ENCODE data around the gene BCL7A.

DNA sequence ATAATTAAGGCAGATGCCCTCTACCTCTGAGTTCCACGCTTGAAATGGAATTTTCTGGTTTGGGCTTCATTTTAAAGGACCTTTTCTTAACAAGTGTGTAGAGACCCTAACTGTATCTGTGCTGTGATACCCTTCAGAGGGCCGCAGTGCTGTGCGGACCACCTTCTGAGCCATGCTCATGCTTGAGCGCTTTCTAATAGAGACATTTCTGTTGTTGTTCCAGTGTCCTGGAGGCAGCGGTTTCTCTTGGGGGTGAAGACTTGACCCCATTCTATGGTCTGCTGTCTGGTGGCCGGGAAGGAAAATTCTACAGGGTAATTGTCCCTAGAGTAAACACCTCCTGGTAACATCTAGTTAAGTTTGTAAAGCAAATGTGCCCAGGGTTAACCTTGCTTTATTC lies 46.7 kb upstream of the BCL7A start:
- TF ChIP-seq, protein P1, sequence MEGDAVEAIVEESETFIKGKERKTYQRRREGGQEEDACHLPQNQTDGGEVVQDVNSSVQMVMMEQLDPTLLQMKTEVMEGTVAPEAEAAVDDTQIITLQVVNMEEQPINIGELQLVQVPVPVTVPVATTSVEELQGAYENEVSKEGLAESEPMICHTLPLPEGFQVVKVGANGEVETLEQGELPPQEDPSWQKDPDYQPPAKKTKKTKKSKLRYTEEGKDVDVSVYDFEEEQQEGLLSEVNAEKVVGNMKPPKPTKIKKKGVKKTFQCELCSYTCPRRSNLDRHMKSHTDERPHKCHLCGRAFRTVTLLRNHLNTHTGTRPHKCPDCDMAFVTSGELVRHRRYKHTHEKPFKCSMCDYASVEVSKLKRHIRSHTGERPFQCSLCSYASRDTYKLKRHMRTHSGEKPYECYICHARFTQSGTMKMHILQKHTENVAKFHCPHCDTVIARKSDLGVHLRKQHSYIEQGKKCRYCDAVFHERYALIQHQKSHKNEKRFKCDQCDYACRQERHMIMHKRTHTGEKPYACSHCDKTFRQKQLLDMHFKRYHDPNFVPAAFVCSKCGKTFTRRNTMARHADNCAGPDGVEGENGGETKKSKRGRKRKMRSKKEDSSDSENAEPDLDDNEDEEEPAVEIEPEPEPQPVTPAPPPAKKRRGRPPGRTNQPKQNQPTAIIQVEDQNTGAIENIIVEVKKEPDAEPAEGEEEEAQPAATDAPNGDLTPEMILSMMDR (IDR thresholded peaks at IDR 0.05; ENCODE audit: low read length), result no peak
- no peak for TF ChIP-seq EZH2 (optimal IDR thresholded peaks at IDR 0.05; ENCODE audit: low read depth, low read length)
- no peak for TF ChIP-seq EZH2phosphoT487 (IDR thresholded peaks at IDR 0.05; ENCODE audit: low read length)
